ENCODE measurements around the gene HOXD11.
A peak's percentile ranks its signal among the peaks of the same experiment; 100 is the strongest.

HOXD11 gene

GRCh38 chr2:176121190-176122051, 14.3 kb downstream of the HOXD11 start:
- TF ChIP-seq TAF1 (IDR thresholded peaks at IDR 0.05; ENCODE audit: low read depth), result no peak
- no peak for TF ChIP-seq ZBTB7A (IDR thresholded peaks at IDR 0.05; ENCODE audit: low read depth)
- no peak for TF ChIP-seq EP300 (IDR thresholded peaks at IDR 0.05; ENCODE audit: borderline replicate concordance)
- TF ChIP-seq EGR1 (IDR thresholded peaks at IDR 0.05), result no peak
- no peak for TF ChIP-seq MAX (IDR thresholded peaks at IDR 0.05)

DNA sequence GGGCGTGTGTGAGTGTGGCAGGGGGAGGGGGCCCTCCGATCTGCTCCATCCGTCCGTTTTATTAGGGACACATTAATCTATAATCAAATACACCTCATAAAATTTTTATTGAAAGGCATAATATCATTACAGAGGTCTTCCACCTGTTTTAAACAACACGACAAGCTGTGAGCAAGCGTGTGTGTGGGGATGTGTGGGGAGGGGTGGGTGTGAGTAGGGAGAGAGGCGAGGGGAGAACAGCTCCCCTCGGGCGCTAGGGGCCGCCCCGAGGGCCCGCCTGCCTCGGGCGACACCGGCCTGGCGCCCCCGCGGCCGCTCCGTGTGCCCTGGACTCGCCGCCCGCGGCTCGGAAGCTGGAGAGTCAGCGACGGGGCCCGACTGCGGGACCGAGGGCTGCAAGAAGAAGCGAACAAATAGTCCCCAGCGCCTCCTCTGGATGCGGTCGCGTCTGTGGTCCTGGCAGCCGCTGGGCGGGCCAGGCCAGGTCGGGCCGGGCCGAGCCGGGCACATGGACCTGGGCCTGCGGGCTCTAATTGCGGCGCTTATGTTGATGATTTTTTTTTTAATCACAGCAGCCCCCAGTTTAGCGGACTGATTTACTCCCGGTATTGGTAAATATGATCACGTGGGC, 15.1 kb downstream of the HOXD11 start:
- TF ChIP-seq TAF1 (IDR thresholded peaks at IDR 0.05; ENCODE audit: low read depth) (no peak), RAD21 (IDR thresholded peaks at IDR 0.05; ENCODE audit: low read depth) (no peak), CREB1 (IDR thresholded peaks at IDR 0.05; ENCODE audit: low read depth) (no peak), MAX (IDR thresholded peaks at IDR 0.05) (no peak), TEAD4 (IDR thresholded peaks at IDR 0.05) (no peak), FOXM1 (IDR thresholded peaks at IDR 0.05; ENCODE audit: borderline replicate concordance, low read depth) (no peak), USF1 (IDR thresholded peaks at IDR 0.05) (peak; percentile 97), TCF12 (IDR thresholded peaks at IDR 0.05; ENCODE audit: low read depth) (0 out of 2 replicates have a peak, but pooled peaks have one; percentile 31), EP300 (IDR thresholded peaks at IDR 0.05; ENCODE audit: borderline replicate concordance) (no peak), CEBPB (IDR thresholded peaks at IDR 0.05) (no peak)

- TF ChIP-seq TCF12 (IDR thresholded peaks at IDR 0.05; ENCODE audit: low read depth), result no peak; the same call in 1 of the 2 replicates
- TF ChIP-seq TAF1 (IDR thresholded peaks at IDR 0.05; ENCODE audit: low read depth), result peak; percentile 64; the same call in 1 of the 2 replicates
- TF ChIP-seq EGR1 (IDR thresholded peaks at IDR 0.05), result peak; percentile 42; the same call in 1 of the 2 replicates
- peak; percentile 82 for TF ChIP-seq MAX (IDR thresholded peaks at IDR 0.05)
- TF ChIP-seq YY1 (IDR thresholded peaks at IDR 0.05; ENCODE audit: low read depth), result peak; percentile 69
These were observed 15.8 kb downstream of the HOXD11 start, which contains the start of gene HOXD9 for GRCh38 chr2:176122683-176123410. Gene HOXD9 (plus strand): TSS chr2:176122719. CDS start chr2:176122769, 50 bp downstream.

DNA sequence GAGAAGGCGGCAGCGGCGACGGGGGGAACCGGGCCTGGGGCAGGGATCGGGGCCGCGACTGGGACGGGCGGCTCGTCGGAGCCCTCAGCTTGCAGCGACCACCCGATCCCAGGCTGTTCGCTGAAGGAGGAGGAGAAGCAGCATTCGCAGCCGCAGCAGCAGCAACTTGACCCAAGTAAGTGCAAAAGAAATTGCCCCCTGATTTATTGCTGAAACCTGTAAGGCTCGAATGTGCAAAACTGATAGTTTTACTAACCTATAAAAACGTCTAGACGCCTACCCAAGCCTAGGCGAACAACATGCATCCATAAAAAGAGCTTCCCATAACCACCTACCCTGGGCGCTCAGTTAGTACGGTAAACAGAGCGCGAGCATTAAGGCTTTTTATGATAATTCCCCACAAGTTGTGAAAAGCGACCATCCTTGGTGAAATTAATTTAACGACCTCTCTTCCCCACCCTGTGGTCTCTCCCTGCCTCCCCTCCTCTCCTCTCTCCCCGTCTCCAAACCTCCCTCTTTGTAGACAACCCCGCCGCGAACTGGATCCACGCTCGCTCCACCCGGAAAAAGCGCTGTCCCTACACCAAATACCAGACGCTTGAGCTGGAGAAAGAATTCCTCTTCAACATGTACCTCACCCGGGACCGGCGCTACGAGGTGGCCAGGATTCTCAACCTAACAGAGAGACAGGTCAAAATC, 16.5 kb downstream of the HOXD11 start:
- no peak for TF ChIP-seq TCF12 (IDR thresholded peaks at IDR 0.05; ENCODE audit: low read depth)
- TF ChIP-seq, protein P1, sequence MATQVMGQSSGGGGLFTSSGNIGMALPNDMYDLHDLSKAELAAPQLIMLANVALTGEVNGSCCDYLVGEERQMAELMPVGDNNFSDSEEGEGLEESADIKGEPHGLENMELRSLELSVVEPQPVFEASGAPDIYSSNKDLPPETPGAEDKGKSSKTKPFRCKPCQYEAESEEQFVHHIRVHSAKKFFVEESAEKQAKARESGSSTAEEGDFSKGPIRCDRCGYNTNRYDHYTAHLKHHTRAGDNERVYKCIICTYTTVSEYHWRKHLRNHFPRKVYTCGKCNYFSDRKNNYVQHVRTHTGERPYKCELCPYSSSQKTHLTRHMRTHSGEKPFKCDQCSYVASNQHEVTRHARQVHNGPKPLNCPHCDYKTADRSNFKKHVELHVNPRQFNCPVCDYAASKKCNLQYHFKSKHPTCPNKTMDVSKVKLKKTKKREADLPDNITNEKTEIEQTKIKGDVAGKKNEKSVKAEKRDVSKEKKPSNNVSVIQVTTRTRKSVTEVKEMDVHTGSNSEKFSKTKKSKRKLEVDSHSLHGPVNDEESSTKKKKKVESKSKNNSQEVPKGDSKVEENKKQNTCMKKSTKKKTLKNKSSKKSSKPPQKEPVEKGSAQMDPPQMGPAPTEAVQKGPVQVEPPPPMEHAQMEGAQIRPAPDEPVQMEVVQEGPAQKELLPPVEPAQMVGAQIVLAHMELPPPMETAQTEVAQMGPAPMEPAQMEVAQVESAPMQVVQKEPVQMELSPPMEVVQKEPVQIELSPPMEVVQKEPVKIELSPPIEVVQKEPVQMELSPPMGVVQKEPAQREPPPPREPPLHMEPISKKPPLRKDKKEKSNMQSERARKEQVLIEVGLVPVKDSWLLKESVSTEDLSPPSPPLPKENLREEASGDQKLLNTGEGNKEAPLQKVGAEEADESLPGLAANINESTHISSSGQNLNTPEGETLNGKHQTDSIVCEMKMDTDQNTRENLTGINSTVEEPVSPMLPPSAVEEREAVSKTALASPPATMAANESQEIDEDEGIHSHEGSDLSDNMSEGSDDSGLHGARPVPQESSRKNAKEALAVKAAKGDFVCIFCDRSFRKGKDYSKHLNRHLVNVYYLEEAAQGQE (IDR thresholded peaks at IDR 0.05; ENCODE audit: low read depth), result no peak
- no peak for TF ChIP-seq EGR1 (IDR thresholded peaks at IDR 0.05)

DNA sequence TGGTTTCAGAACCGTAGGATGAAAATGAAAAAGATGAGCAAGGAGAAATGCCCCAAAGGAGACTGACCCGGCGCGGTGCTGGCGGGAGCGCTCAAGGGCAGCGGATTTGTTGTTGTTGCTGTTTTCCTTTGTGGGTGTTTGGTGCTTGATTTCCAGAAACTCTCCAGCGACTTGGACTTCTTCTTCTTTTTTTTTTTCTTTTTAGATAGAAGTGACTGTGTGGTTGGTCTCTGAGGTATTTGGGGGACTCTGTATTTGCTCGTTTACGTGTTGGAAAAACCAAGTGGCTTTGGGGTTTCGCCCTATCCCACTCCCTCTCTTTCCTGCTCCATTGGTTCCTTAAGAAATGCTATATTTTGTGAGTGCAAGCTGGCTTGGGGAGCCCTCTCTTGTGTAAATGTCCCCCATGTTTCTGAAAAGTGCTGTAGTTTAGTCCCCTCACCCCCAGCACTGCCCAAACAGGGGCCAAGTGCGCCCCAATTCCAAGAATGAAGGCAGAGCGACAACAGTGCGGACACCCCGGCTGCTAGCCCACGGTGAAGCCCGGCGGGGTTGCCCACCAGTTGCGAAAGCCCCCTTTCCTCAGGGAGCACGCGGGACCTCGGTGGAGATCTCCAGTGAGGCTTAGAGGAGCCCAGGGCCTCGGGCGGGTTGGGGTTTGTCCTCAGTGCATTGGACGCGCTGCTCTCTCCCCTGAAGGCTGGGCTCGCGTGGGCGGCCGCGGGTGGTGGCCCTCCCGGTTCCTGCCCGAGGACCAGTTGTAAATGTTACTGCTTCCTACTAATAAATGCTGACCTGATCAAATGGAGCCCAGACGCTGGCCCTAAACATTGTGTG, 17.2 kb downstream of the HOXD11 start:
- TF ChIP-seq TCF12 (IDR thresholded peaks at IDR 0.05; ENCODE audit: low read depth) (no peak), CREB1 (IDR thresholded peaks at IDR 0.05; ENCODE audit: low read depth) (no peak), ZBTB7A (IDR thresholded peaks at IDR 0.05; ENCODE audit: low read depth) (no peak), EGR1 (IDR thresholded peaks at IDR 0.05) (no peak), CEBPB (IDR thresholded peaks at IDR 0.05) (no peak), NFIC (IDR thresholded peaks at IDR 0.05) (no peak), MAX (IDR thresholded peaks at IDR 0.05) (no peak), TAF1 (IDR thresholded peaks at IDR 0.05; ENCODE audit: low read depth) (no peak), USF1 (IDR thresholded peaks at IDR 0.05) (no peak), YY1 (IDR thresholded peaks at IDR 0.05; ENCODE audit: low read depth) (no peak), TEAD4 (IDR thresholded peaks at IDR 0.05) (no peak), EP300 (IDR thresholded peaks at IDR 0.05; ENCODE audit: borderline replicate concordance) (no peak), FOXM1 (IDR thresholded peaks at IDR 0.05; ENCODE audit: borderline replicate concordance, low read depth) (no peak), RAD21 (IDR thresholded peaks at IDR 0.05; ENCODE audit: low read depth) (no peak)
- TF ChIP-seq, protein P1 (IDR thresholded peaks at IDR 0.05; ENCODE audit: low read depth), result no peak

All from Ishikawa (cell line).